IPS-NIHi7 (cell line): ENCODE results near the gene AFF3.
A peak's percentile ranks its signal among the peaks of the same experiment; 100 is the strongest.

ENCODE experiments used
- DNase-seq: peaks from one replicate; pipeline ENCODE4 v3.0.0; 2012; ENCODE audit warnings: mixed read lengths; ENCODE audit errors: extremely low spot score

AFF3 gene

GRCh38 chr2:99824758-99825157 lies 317.6 kb downstream of the AFF3 start:
- no peak for DNase-seq

- DNase-seq = peak; percentile 38
Measured at GRCh38 chr2:99822474-99823207, 319.7 kb downstream of the AFF3 start.

GRCh38 chr2:99821984-99822383 lies 320.4 kb downstream of the AFF3 start:
- DNase-seq = no peak

GRCh38 chr2:99821572-99821971 lies 320.8 kb downstream of the AFF3 start:
- no peak for DNase-seq

- no peak for DNase-seq
Measured at GRCh38 chr2:99821039-99821438, 321.4 kb downstream of the AFF3 start.

- DNase-seq = peak; percentile 38
Measured at GRCh38 chr2:99819766-99820165, 322.6 kb downstream of the AFF3 start.

- DNase-seq = no peak
Measured at GRCh38 chr2:99818842-99819241, 323.5 kb downstream of the AFF3 start.

GRCh38 chr2:99816908-99817307 lies 325.5 kb downstream of the AFF3 start:
- no peak for DNase-seq

- no peak for DNase-seq
Measured at GRCh38 chr2:99812426-99812825, 330.0 kb downstream of the AFF3 start.

- no peak for DNase-seq
Measured at GRCh38 chr2:99811544-99811943, 330.8 kb downstream of the AFF3 start.

- DNase-seq = no peak
Measured at GRCh38 chr2:99810225-99810624, 332.2 kb downstream of the AFF3 start.

- no peak for DNase-seq
Measured at GRCh38 chr2:99809259-99809900, 333.0 kb downstream of the AFF3 start.

- no peak for DNase-seq
Measured at GRCh38 chr2:99808361-99809200, 333.8 kb downstream of the AFF3 start.

GRCh38 chr2:99806758-99807157 lies 335.6 kb downstream of the AFF3 start:
- no peak for DNase-seq

GRCh38 chr2:99805930-99806476 lies 336.4 kb downstream of the AFF3 start:
- no peak for DNase-seq

- no peak for DNase-seq
Measured at GRCh38 chr2:99803846-99804245, 338.5 kb downstream of the AFF3 start.

GRCh38 chr2:99802734-99803133 lies 339.7 kb downstream of the AFF3 start:
- DNase-seq = no peak

- no peak for DNase-seq
Measured at GRCh38 chr2:99801327-99801901, 341.0 kb downstream of the AFF3 start.

- no peak for DNase-seq
Measured at GRCh38 chr2:99797475-99797874, 344.9 kb downstream of the AFF3 start.

GRCh38 chr2:99794414-99794813 lies 348.0 kb downstream of the AFF3 start:
- no peak for DNase-seq

GRCh38 chr2:99793022-99793421 lies 349.4 kb downstream of the AFF3 start:
- DNase-seq = no peak

- no peak for DNase-seq
Measured at GRCh38 chr2:99789849-99790248, 352.5 kb downstream of the AFF3 start.
